PC-9 (cell line): ENCODE data around the gene KIF5C. TPM values are rescaled to one million over a fixed set of nuclear protein-coding genes. Genes with fewer than 3 reads are reported as not detected.

Experiments
- BruUV-seq: library from RNA; stranded (reverse); fragments of 400-500 nt; replicated peaks from 2 replicates; lab custom pipeline; 2021; lab: Mats Ljungman, UMichigan
- CTCF ChIA-PET: fragments of 300-600 bp; sonication (Branson Sonifier 250); formaldehyde crosslinking; loops from one replicate; lab custom pipeline; 2022; ENCODE audit warnings: antibody characterized with exemption; lab: Charles Lee
- POLR2A ChIA-PET: fragments of 300-600 bp; sonication (Branson Sonifier 250); formaldehyde crosslinking; loops from one replicate; lab custom pipeline; 2022; ENCODE audit warnings: antibody characterized with exemption; ENCODE audit not compliant: unreplicated experiment; lab: Charles Lee
- DNase-seq, 2 experiments: peaks; one replicate each; pipeline versions ENCODE4 v3.0.0 to v3.0.0-alpha.2; 2015 to 2022; ENCODE audit warnings: mixed read lengths in 1 of 2
- H2AFZ ChIP-seq: fragments of 200-600 bp; sonication (generic); 2 replicates; pipeline ENCODE4 v1.8.1; 2017; ENCODE audit warnings: antibody characterized with exemption
- H3F3A ChIP-seq: fragments of 200-600 bp; sonication (generic); 2 replicates; pipeline ENCODE4 v1.8.1; 2017; ENCODE audit warnings: antibody characterized with exemption, mild to moderate bottlenecking, low read depth; ENCODE audit not compliant: insufficient read depth
- H3K27ac ChIP-seq: fragments of 200-600 bp; sonication (generic); 2 replicates; pipeline ENCODE4 v1.6.1; 2016; ENCODE audit warnings: mixed run types
- H3K27me3 ChIP-seq: fragments of 200-600 bp; sonication (generic); 2 replicates; pipeline ENCODE4 v1.6.1; 2016; ENCODE audit warnings: low read depth, mixed run types; ENCODE audit not compliant: insufficient read depth
- H3K36me3 ChIP-seq: fragments of 200-600 bp; sonication (generic); 2 replicates; pipeline ENCODE4 v1.6.1; 2016; ENCODE audit warnings: low read depth, mixed run types
- H3K4me1 ChIP-seq: fragments of 200-600 bp; sonication (generic); replicated peaks from 2 replicates; pipeline ENCODE4 v1.6.1; 2016; ENCODE audit warnings: mixed run types; ENCODE audit not compliant: insufficient read depth
- H3K4me2 ChIP-seq: fragments of 200-600 bp; sonication (generic); 2 replicates; pipeline ENCODE4 v1.6.1; 2017; ENCODE audit warnings: mixed run types
- H3K4me3 ChIP-seq: fragments of 200-600 bp; sonication (generic); 2 replicates; pipeline ENCODE4 v1.6.1; 2016; ENCODE audit warnings: mixed run types
- H3K79me2 ChIP-seq: fragments of 200-600 bp; sonication (generic); 2 replicates; pipeline ENCODE4 v1.6.1; 2017; ENCODE audit warnings: low read depth, mixed run types
- H3K9me2 ChIP-seq: fragments of 200-600 bp; sonication (generic); 2 replicates; pipeline ENCODE4 v1.8.1; 2017; ENCODE audit warnings: mild to moderate bottlenecking; ENCODE audit not compliant: insufficient read depth
- H3K9me3 ChIP-seq: fragments of 200-600 bp; sonication (generic); 2 replicates; pipeline ENCODE4 v1.8.1; 2016; ENCODE audit warnings: low read depth; ENCODE audit not compliant: insufficient read depth
- H4K20me1 ChIP-seq: fragments of 200-600 bp; sonication (generic); 2 replicates; pipeline ENCODE4 v1.8.1; 2017; ENCODE audit not compliant: insufficient read depth
- CTCF ChIP-seq: fragments of 200-600 bp; sonication (generic); conservative IDR thresholded peaks from 2 replicates; pipeline ENCODE4 v1.6.1; 2017; ENCODE audit warnings: mixed run types, antibody characterized with exemption, mild to moderate bottlenecking, moderate library complexity
- EZH2 ChIP-seq: fragments of 200-600 bp; sonication (generic); IDR thresholded peaks from 2 replicates; pipeline ENCODE4 v1.8.0; 2017; ENCODE audit warnings: antibody characterized with exemption, low read depth
- intact Hi-C: fragments of 100-400 bp; cut with micrococcal nuclease; formaldehyde crosslinking; loops from one replicate; pipeline ENCODE4 v1.10.0; 2022; ENCODE audit not compliant: unreplicated experiment
- total RNA-seq: library from RNA; stranded (reverse); gene quantifications from 2 replicates; pipeline ENCODE4 v1.2.3, GENCODE V29; 2021

The KIF5C gene
- total RNA-seq, 1 experiment from 2014 or later = 0.07 TPM

GRCh38 chr2:148933456-148933855, 58.4 kb downstream of the KIF5C start:
- Histone ChIP-seq H3K4me2 (no peak overlapping the region), H3K36me3 (no peaks in the 10 kb centered on the region), H3K4me1 (no peaks in the 10 kb centered on the region), H3K4me3 (no peak overlapping the region), H4K20me1 (no peaks in the 10 kb centered on the region), H3K79me2 (no peaks in the 10 kb centered on the region), H3F3A (peaks cover 2% of the 10 kb centered on the region; the same call in 1 of the 2 replicates), H3K9me2 (no peaks in the 10 kb centered on the region), H2AFZ (no peak overlapping the region), H3K9me3 (no peaks in the 10 kb centered on the region), H3K27ac (no peak overlapping the region), H3K27me3 (no peaks in the 10 kb centered on the region)
- no TSS peak for BruUV-seq
- no peak for TF ChIP-seq CTCF
- no peak for TF ChIP-seq EZH2
- POLR2A ChIA-PET = no interaction called here
- intact Hi-C loops = no loop called here
- CTCF ChIA-PET = no interaction called here
- DNase-seq = no peak

GRCh38 chr2:148935791-148936190, 60.8 kb downstream of the KIF5C start:
- Histone ChIP-seq H3K4me3 (no peak overlapping the region), H3K4me2 (no peak overlapping the region), H3K79me2 (no peaks in the 10 kb centered on the region), H3K36me3 (no peaks in the 10 kb centered on the region), H3K9me2 (no peaks in the 10 kb centered on the region), H4K20me1 (no peaks in the 10 kb centered on the region), H3K9me3 (no peaks in the 10 kb centered on the region), H3F3A (peaks cover 2% of the 10 kb centered on the region; the same call in 1 of the 2 replicates), H3K27ac (no peak overlapping the region), H3K27me3 (no peaks in the 10 kb centered on the region), H3K4me1 (no peaks in the 10 kb centered on the region), H2AFZ (no peak overlapping the region)
- TF ChIP-seq EZH2 = no peak
- no peak for TF ChIP-seq CTCF
- intact Hi-C loops = no loop called here
- no TSS peak for BruUV-seq
- DNase-seq = peak; percentile 11 to 37
- POLR2A ChIA-PET = no interaction called here
- CTCF ChIA-PET = no interaction called here

GRCh38 chr2:148936857-148937450, 61.9 kb downstream of the KIF5C start:
- no peak for DNase-seq
- Histone ChIP-seq H3K79me2 (no peaks in the 10 kb centered on the region), H3K27me3 (no peaks in the 10 kb centered on the region), H3K4me3 (no peak overlapping the region), H3F3A (peaks cover 2% of the 10 kb centered on the region; the same call in 1 of the 2 replicates), H3K9me3 (no peaks in the 10 kb centered on the region), H3K36me3 (no peaks in the 10 kb centered on the region), H3K9me2 (no peaks in the 10 kb centered on the region), H2AFZ (no peak overlapping the region), H3K4me2 (no peak overlapping the region), H3K27ac (no peak overlapping the region), H3K4me1 (no peaks in the 10 kb centered on the region), H4K20me1 (no peaks in the 10 kb centered on the region)
- no TSS peak for BruUV-seq
- TF ChIP-seq CTCF (0 out of 2 replicates have a peak, but pooled peaks have one; percentile 13), EZH2 (no peak)
- POLR2A ChIA-PET = no interaction called here
- CTCF ChIA-PET = no interaction called here
- intact Hi-C loops = no loop called here
